LNCAP (cell line): ENCODE measurements around the gene NR6A1.

Experiments used
- TF ChIP-seq, protein P1 (sequence below): fragments of 450-650 bp; IDR thresholded peaks from 2 replicates; pipeline ENCODE4 v1.5.1; 2017; ENCODE audit warnings: mild to moderate bottlenecking

Gene NR6A1

GRCh38 chr9:124694414-124695279, 76.5 kb downstream of the NR6A1 start:
- TF ChIP-seq, protein P1, sequence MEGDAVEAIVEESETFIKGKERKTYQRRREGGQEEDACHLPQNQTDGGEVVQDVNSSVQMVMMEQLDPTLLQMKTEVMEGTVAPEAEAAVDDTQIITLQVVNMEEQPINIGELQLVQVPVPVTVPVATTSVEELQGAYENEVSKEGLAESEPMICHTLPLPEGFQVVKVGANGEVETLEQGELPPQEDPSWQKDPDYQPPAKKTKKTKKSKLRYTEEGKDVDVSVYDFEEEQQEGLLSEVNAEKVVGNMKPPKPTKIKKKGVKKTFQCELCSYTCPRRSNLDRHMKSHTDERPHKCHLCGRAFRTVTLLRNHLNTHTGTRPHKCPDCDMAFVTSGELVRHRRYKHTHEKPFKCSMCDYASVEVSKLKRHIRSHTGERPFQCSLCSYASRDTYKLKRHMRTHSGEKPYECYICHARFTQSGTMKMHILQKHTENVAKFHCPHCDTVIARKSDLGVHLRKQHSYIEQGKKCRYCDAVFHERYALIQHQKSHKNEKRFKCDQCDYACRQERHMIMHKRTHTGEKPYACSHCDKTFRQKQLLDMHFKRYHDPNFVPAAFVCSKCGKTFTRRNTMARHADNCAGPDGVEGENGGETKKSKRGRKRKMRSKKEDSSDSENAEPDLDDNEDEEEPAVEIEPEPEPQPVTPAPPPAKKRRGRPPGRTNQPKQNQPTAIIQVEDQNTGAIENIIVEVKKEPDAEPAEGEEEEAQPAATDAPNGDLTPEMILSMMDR: no peak

GRCh38 chr9:124693403-124693802, 77.7 kb downstream of the NR6A1 start:
- TF ChIP-seq, protein P1: no peak

GRCh38 chr9:124688238-124688904, 82.7 kb downstream of the NR6A1 start:
- TF ChIP-seq, protein P1: no peak

DNA sequence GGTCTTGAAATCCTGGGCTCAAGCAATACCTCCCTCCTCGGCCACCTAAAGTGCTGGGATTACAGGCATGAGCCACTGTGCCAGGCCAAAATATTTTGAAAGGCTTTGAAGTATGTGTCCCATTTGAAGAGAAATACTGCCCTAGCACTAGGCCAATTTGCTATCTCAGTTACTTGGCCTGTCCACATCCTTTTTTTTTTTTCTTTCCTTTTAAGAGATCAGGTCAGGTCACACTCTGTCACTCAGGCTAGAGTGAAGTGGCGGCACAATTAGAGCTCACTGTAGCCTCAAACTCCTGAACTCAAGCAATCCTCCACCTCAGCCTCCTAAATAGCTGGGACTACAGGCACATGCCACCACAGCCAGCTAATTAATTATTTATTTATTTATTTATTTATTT, 84.2 kb downstream of the NR6A1 start:
- TF ChIP-seq, protein P1: no peak

GRCh38 chr9:124685217-124685616, 85.9 kb downstream of the NR6A1 start:
- TF ChIP-seq, protein P1: no peak

GRCh38 chr9:124684169-124684568, 86.9 kb downstream of the NR6A1 start:
- TF ChIP-seq, protein P1: no peak

GRCh38 chr9:124683043-124683442, 88.1 kb downstream of the NR6A1 start:
- TF ChIP-seq, protein P1: no peak
